Keratinocyte (primary cell): ENCODE results near the gene CYP11A1.

Experiments
- CTCF ChIP-seq, 3 experiments: IDR thresholded peaks in 1 of 3; conservative IDR thresholded peaks in 1 of 3; optimal IDR thresholded peaks in 1 of 3; 2 replicates in 2 of 3; 3 replicates in 1 of 3; pipeline versions ENCODE3 to v1.5.1; 2011; ENCODE audit warnings: low read length in 3 of 3, mild to moderate bottlenecking in 3 of 3, moderate library complexity in 2 of 3, control low read depth in 1 of 3, inconsistent platforms in 1 of 3; ENCODE audit not compliant: insufficient read depth in 2 of 3; ENCODE audit errors: extremely low read depth in 1 of 3
- EZH2 ChIP-seq: IDR thresholded peaks from one replicate; pipeline ENCODE4 v1.6.1; 2012; ENCODE audit warnings: inconsistent platforms, mild to moderate bottlenecking, low read length, moderate library complexity

GRCh38 chr15:74364936-74365597 lies 2.4 kb downstream of the CYP11A1 start:
- TF ChIP-seq EZH2 = no peak
- TF ChIP-seq CTCF (optimal IDR thresholded peaks at IDR 0.05 in 1 of 3, IDR thresholded peaks at IDR 0.05 in 1 of 3, conservative IDR thresholded peaks at IDR 0.05 in 1 of 3; ENCODE audit: extremely low read depth in 1 of 3, insufficient read depth in 2 of 3, low read length in 3 of 3) = no peak
